Esophagus squamous epithelium (tissue), 4 donors: ENCODE measurements around the gene FGGY.

Source experiments
- CTCF ChIP-seq, 6 experiments: fragments of 450-650 bp in 4 of 6; fragments of 200-600 bp in 2 of 6; sonication (generic) in 2 of 6; IDR thresholded peaks; one replicate each; pipeline ENCODE4 v1.5.1; 2016 to 2019; ENCODE audit warnings: antibody characterized with exemption in 6 of 6, mild to moderate bottlenecking in 4 of 6, moderate library complexity in 4 of 6
- POLR2A ChIP-seq, 4 donors: fragments of 450-650 bp; IDR thresholded peaks; one replicate each; pipeline ENCODE4 v1.6.1; 2017; ENCODE audit warnings: antibody characterized with exemption in 4 of 4, mild to moderate bottlenecking in 4 of 4, moderate library complexity in 3 of 4

GRCh38 chr1:59641836-59642235, 344.9 kb downstream of the FGGY start:
- TF ChIP-seq CTCF (IDR thresholded peaks at IDR 0.05) (no peak), POLR2A (IDR thresholded peaks at IDR 0.05) (no peak)
